ENCODE results near the gene MCRIP2.

DNA sequence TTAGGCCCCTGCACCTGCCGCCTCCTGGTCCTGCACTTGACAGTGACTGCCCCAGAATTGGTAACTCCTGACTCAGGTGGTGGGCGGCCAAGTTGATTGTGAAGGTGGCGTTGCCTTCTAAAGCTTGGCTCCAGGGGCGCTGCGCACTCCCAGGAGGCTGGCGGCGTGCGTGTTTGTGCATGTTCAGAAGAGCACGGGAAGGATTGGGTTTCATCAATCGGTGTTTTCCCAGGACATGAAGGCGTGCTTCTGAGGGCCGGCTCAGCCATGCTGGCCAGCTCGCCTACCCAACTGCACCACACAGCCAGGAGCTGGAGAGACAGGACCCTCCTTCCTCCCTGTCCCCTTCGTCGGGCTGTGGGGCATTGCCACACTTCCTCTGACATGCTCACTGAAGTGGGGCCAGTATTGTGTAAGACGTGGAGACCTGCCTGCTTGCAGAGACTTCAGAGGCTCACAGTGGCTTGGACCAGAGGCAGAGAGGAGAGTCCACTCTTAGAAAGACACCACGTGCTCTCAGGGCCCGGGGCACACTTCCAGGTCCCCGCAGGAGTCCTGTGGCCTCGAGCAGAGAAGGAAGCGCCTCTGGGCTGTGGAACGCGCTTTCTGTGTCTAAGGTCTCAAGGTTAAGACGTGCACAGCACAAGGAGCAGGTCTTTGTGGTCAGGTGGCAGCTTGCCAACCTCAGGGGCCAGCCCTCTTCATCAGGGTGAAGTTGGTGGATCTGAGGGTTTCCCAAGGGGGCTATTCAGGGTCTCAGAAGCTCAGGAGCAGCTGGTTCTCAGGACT lies 48.9 kb upstream of the MCRIP2 start:
- no peak for TF ChIP-seq CTCF (IDR thresholded peaks at IDR 0.05)
- no peak for TF ChIP-seq POLR2A (IDR thresholded peaks at IDR 0.05)
- TF ChIP-seq POLR2AphosphoS5 (IDR thresholded peaks at IDR 0.05; ENCODE audit: insufficient read depth in 1 of 2, low read depth in 1 of 2) = peak in 1 of 2 donors; percentile 50
